MM.1S (cell line): Measurements from ENCODE around the gene EED.
A peak's percentile ranks its signal among the peaks of the same experiment; 100 is the strongest.

Experiments used
- DNase-seq: peaks from one replicate; pipeline ENCODE4 v3.0.0-alpha.2; 2015
- H2AFZ ChIP-seq: fragments of 300-600 bp; sonication (generic); 2 replicates; pipeline ENCODE4 v1.6.0; 2016; ENCODE audit warnings: antibody characterized with exemption, low read length
- H3F3A ChIP-seq: fragments of 300-600 bp; sonication (generic); 2 replicates; pipeline ENCODE4 v1.6.1; 2016; ENCODE audit warnings: mild to moderate bottlenecking, antibody characterized with exemption, low read length, moderate library complexity, mixed read lengths; ENCODE audit not compliant: insufficient read depth
- H3K27ac ChIP-seq: fragments of 300-600 bp; sonication (generic); 2 replicates; pipeline ENCODE4 v1.5.1; 2016; ENCODE audit warnings: mild to moderate bottlenecking, low read length
- H3K27me3 ChIP-seq: fragments of 300-600 bp; sonication (generic); replicated peaks from 2 replicates; pipeline ENCODE4 v1.6.0; 2016; ENCODE audit warnings: low read length; ENCODE audit not compliant: insufficient read depth
- H3K36me3 ChIP-seq: fragments of 300-600 bp; sonication (generic); replicated peaks from 2 replicates; pipeline ENCODE4 v1.6.1; 2016; ENCODE audit warnings: mild to moderate bottlenecking, low read length, mixed read lengths; ENCODE audit not compliant: insufficient read depth
- H3K4me1 ChIP-seq: fragments of 300-600 bp; sonication (generic); 2 replicates; pipeline ENCODE4 v1.6.1; 2016; ENCODE audit warnings: low read length, mixed read lengths
- H3K4me2 ChIP-seq: fragments of 300-600 bp; sonication (generic); 2 replicates; pipeline ENCODE4 v1.6.0; 2016; ENCODE audit warnings: low read depth, low read length
- H3K4me3 ChIP-seq: fragments of 300-600 bp; sonication (generic); 2 replicates; pipeline ENCODE4 v1.5.1; 2016; ENCODE audit warnings: low read length, mixed read lengths
- H3K79me2 ChIP-seq: fragments of 300-600 bp; sonication (generic); 2 replicates; pipeline ENCODE4 v1.6.1; 2016; ENCODE audit warnings: mixed run types, low read length, mixed read lengths
- H3K9ac ChIP-seq: fragments of 300-600 bp; sonication (generic); 2 replicates; pipeline ENCODE4 v1.6.1; 2016; ENCODE audit warnings: low read length, mixed read lengths
- H3K9me2 ChIP-seq: fragments of 300-600 bp; sonication (generic); replicated peaks from 2 replicates; pipeline ENCODE4 v1.6.1; 2016; ENCODE audit warnings: mild to moderate bottlenecking, low read length, mixed read lengths; ENCODE audit not compliant: insufficient read depth
- H3K9me3 ChIP-seq: fragments of 300-600 bp; sonication (generic); replicated peaks from 2 replicates; pipeline ENCODE4 v1.6.1; 2016; ENCODE audit warnings: mild to moderate bottlenecking, low read length, mixed read lengths; ENCODE audit not compliant: insufficient read depth
- H4K20me1 ChIP-seq: fragments of 300-600 bp; sonication (generic); 2 replicates; pipeline ENCODE4 v1.6.1; 2016; ENCODE audit warnings: mild to moderate bottlenecking, low read length, moderate library complexity, mixed read lengths; ENCODE audit not compliant: insufficient read depth
- CTCF ChIP-seq: fragments of 300-600 bp; sonication (generic); IDR thresholded peaks from 2 replicates; pipeline ENCODE4 v1.5.1; 2016; ENCODE audit warnings: antibody characterized with exemption, low read length, mixed read lengths
- EZH2 ChIP-seq: fragments of 300-600 bp; sonication (generic); optimal IDR thresholded peaks from 2 replicates; pipeline ENCODE3; 2017; ENCODE audit warnings: low read depth, mild to moderate bottlenecking, antibody characterized with exemption, low read length, mixed read lengths
- EZH2phosphoT487 ChIP-seq: fragments of 300-600 bp; sonication (generic); IDR thresholded peaks from 2 replicates; pipeline ENCODE4 v1.6.1; 2018; ENCODE audit warnings: antibody characterized with exemption, low read length

Gene EED

GRCh38 chr11:86244522-86245368 lies at the start of gene EED:
Gene EED, plus strand, starts transcription at chr11:86244753. Its CDS starts 477 bp downstream, at chr11:86245230.
- Histone ChIP-seq H3K9me2 (no peaks in the 10 kb centered on the region), H3K4me3 (peak within 1 kb of the TSS; percentile 90), H2AFZ (peak within 1 kb of the TSS; percentile 97), H3K4me1 (peaks cover 14% of the 10 kb centered on the region), H3K27me3 (no peaks in the 10 kb centered on the region), H3K4me2 (peak within 1 kb of the TSS; percentile 80), H3K27ac (peak within 1 kb of the TSS; percentile 95), H3F3A (peaks cover 11% of the 10 kb centered on the region), H3K9ac (peak within 1 kb of the TSS; percentile 95), H3K9me3 (no peaks in the 10 kb centered on the region), H4K20me1 (peaks cover 14% of the 10 kb centered on the region; the same call in 1 of the 2 replicates), H3K36me3 (no peaks in the 10 kb centered on the region), H3K79me2 (peaks cover 47% of the 10 kb centered on the region)
- peak; percentile 94 for DNase-seq
- TF ChIP-seq EZH2phosphoT487, result no peak
- no peak for TF ChIP-seq CTCF
- no peak for TF ChIP-seq EZH2

GRCh38 chr11:86194998-86195397 lies 49.6 kb upstream of the EED start:
- H3K4me2 ChIP-seq, result no peak overlapping the region
- H3K9ac ChIP-seq, result no peak overlapping the region
- no peak overlapping the region for H3K27ac ChIP-seq
- no peaks in the 10 kb centered on the region for H3K9me2 ChIP-seq
- no peaks in the 10 kb centered on the region for H3K27me3 ChIP-seq
- no peaks in the 10 kb centered on the region for H3K79me2 ChIP-seq
- no peaks in the 10 kb centered on the region for H4K20me1 ChIP-seq
- H3K9me3 ChIP-seq, result no peaks in the 10 kb centered on the region
- H3K4me3 ChIP-seq, result no peak overlapping the region
- no peaks in the 10 kb centered on the region for H3K36me3 ChIP-seq
- TF ChIP-seq EZH2phosphoT487, result no peak
- no peak for TF ChIP-seq EZH2
- no peak for TF ChIP-seq CTCF
- H3F3A ChIP-seq, result peaks cover 5% of the 10 kb centered on the region; the same call in 1 of the 2 replicates
- peaks cover 12% of the 10 kb centered on the region for H3K4me1 ChIP-seq
- no peak for DNase-seq
- H2AFZ ChIP-seq, result no peak overlapping the region

GRCh38 chr11:86196085-86196696 lies 48.4 kb upstream of the EED start:
- H3K4me3 ChIP-seq, result no peak overlapping the region
- no peaks in the 10 kb centered on the region for H4K20me1 ChIP-seq
- peaks cover 13% of the 10 kb centered on the region for H3K4me1 ChIP-seq
- H2AFZ ChIP-seq, result no peak overlapping the region
- H3K27ac ChIP-seq, result no peak overlapping the region
- H3K9me3 ChIP-seq, result no peaks in the 10 kb centered on the region
- peaks cover 5% of the 10 kb centered on the region; the same call in 1 of the 2 replicates for H3F3A ChIP-seq
- H3K4me2 ChIP-seq, result no peak overlapping the region
- H3K79me2 ChIP-seq, result no peaks in the 10 kb centered on the region
- H3K36me3 ChIP-seq, result no peaks in the 10 kb centered on the region
- TF ChIP-seq CTCF (no peak), EZH2 (no peak)
- H3K9me2 ChIP-seq, result no peaks in the 10 kb centered on the region
- no peak overlapping the region for H3K9ac ChIP-seq
- no peaks in the 10 kb centered on the region for H3K27me3 ChIP-seq
- no peak for DNase-seq
